ENCODE results near the gene AGK.

GRCh38 chr7:141557360-141557759 lies 6.2 kb downstream of the AGK start:
- no peak for TF ChIP-seq ZNF274 (IDR thresholded peaks at IDR 0.05; ENCODE audit: low read depth, low read length)
- no peak for TF ChIP-seq SUZ12 (IDR thresholded peaks at IDR 0.05; ENCODE audit: extremely low read depth, insufficient read depth, insufficient read length)
